GM19239 (cell line): ENCODE results near the gene ABHD16A.

Source experiments
- DNase-seq: peaks from one replicate; pipeline ENCODE4 v3.0.0; 2011; ENCODE audit warnings: low spot score; ENCODE audit not compliant: insufficient read length
- FAIRE-seq: peaks from 2 replicates; lab custom pipeline; 2011; peaks lifted over from hg19 to GRCh38; lab: Jason Lieb, UNC

ABHD16A gene

GRCh38 chr6:31691564-31692108, 11.5 kb downstream of the ABHD16A start:
- FAIRE-seq (no peak), DNase-seq (no peak)

GRCh38 chr6:31691078-31691463, 12.1 kb downstream of the ABHD16A start:
- FAIRE-seq = no peak
- DNase-seq = no peak

DNA sequence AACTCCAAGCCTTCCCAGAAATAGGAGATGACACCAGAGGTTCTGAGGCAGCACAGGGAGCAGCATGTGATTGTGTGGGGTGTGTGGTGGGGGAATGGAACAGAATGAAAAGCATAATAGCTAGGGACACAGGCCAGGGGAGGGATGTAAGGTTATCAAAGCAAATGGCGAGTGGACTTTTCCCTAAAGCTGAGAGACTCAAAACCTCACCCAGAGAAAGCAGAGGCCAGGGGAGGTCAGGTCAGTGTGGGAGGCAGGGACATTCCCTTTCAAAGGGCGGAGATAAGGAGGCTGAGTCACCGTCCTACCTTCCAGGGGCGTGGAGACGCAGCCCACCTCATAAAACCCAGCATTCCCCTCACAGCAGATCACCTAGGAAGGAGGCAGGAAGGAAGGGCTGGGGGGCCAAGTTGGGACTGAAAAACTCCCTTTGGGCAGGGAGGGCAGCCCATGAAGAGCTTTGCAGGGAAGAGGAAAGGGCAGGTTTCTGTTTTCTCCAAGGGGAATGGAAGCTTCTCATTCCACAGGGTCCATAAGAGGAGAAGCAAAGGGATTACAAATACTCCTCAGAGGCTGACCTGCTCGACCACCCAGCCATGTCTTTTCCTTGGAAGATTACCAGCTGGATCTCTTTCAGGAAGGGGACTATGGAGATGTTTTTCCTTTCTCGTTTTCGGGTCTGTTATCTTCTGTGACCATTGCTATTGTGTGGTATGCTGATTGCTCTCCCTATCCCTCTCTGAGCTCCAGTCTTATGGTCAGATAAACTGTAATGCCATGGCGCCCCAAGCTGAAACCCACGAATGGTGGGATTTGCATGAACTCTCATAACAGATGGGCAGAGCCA, 12.7 kb downstream of the ABHD16A start:
- DNase-seq (no peak), FAIRE-seq (no peak)

- DNase-seq (no peak), FAIRE-seq (no peak)
Observed at GRCh38 chr6:31689249-31690110, 13.6 kb downstream of the ABHD16A start.

GRCh38 chr6:31687860-31688693, 15.0 kb downstream of the ABHD16A start:
- DNase-seq (no peak), FAIRE-seq (no peak)

- DNase-seq = no peak
- FAIRE-seq = no peak
Observed at GRCh38 chr6:31687321-31687720, 15.8 kb downstream of the ABHD16A start.

- FAIRE-seq = no peak
- DNase-seq = no peak
Observed at GRCh38 chr6:31686483-31686882, 16.6 kb downstream of the ABHD16A start.

DNA sequence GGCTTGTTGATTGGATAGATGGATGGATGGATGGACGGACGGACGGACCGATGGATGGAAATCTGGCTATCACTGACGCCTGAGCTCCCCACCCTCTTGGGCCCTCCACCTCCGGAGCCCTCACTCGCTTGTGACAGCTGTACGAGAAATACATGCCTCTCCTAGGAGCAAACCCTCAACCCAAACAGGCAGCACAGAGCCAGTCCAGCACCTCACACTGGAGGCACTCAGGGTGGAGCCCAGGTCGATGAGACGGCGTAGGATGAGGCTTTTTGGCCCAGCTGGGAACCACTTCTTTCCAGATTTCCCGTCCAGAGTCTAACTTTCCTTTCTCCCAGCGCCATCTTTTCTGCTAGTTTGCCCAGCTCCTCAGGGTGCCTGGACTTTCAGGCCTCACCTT, 19.5 kb downstream of the ABHD16A start:
- no peak for DNase-seq
- no peak for FAIRE-seq

DNA sequence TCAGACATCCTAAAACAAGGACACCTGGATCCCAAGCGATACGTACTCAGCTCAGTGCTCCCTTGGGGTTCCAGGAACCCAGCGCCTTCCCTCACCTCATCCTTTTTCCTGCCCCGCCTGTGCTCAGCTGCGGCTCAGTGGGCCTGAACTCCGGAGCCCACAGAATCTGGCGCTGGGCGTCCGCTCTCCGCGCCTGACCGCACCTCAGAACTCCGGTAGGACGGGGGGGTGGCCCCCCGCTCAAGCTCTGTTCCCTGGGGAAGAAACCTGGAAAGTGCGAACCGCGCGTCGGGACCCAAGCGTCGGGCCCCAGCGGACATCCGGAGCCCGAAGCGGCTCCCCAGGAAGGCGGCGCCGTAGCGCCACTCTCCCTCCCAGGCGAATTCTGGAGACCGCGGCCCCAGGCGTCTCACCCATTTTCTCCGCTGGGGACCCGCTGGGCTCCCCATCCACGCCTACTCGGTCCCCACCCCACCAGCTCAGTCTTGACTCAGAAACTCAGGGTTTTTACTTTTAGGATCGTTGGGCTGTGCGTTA, 21.9 kb downstream of the ABHD16A start:
- FAIRE-seq (peak; percentile 67), DNase-seq (peak; percentile 65)

- peak; percentile 53 for DNase-seq
- peak; percentile 90 for FAIRE-seq
Observed at GRCh38 chr6:31680226-31681134, 22.6 kb downstream of the ABHD16A start, which contains the start of gene LY6G5C. TSS of gene LY6G5C (minus strand) at chr6:31681067. CDS start at chr6:31680373, 694 bp downstream.

GRCh38 chr6:31677955-31678354, 25.2 kb downstream of the ABHD16A start:
- FAIRE-seq (no peak), DNase-seq (no peak)

DNA sequence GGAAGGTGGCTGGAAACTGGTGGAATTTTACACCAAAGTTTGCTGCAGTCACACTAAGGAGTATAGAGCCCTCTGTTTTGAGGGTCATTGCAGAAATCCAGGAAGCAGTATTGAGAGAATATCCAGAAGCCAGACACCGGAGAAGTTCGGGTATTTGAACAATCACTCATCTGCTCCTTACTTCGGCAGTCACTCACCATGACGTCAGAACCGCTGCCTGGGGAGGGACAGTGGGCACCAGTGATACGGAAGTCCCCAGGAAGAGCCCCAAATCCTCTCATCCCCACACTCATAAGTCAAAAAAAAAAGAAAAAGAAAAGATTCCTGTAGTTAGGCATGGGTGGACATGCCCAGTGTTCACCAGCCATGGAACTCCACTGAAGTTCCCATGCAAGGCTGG, 26.2 kb downstream of the ABHD16A start:
- DNase-seq = no peak

DNA sequence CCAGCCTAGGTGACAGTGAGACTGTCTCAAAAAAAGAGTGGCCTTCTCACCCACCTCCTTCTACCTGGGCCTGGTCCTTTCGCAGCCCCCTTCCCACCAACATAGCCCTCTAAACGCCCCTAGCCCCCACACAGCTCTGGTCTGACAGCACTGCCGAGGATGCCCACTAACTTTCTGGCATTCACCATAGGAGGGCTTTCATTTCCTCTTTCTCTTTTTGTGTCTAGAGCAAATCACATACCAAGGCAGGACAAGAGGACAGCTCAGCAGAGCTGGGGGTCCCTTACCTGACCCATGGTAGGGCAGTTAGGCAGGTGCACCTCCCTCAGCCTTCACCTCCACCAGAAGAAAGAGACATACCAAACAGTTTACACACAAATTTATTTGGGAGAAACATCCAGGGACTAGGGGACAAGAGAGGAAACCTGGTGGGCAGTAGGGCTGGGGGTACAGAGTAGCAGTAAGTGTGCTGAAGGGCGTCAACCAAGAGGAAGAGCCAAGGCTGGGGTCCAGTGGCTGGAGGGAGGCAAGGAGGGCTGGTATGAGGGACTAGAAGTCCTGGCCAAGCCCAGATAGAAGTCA, 26.7 kb downstream of the ABHD16A start:
- FAIRE-seq (no peak), DNase-seq (no peak)

More for the DNA sequence above, 26.2 kb downstream of the ABHD16A start:
- FAIRE-seq = no peak

DNA sequence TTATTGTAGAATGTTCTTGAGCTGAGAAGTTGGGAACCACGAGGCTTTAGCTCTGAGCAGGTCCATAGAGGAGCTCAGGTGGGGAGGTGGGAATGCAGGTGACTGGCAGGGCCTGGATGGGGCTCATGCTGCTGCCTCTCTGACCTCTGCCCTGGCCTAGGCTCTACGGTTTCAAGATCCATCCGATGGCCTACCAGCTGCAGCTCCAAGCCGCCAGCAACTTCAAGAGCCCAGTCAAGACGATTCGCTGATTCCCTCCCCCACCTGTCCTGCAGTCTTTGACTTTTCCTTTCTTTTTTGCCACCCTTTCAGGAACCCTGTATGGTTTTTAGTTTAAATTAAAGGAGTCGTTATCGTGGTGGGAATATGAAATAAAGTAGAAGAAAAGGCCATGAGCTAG, 33.4 kb downstream of the ABHD16A start, which contains the start of gene LY6G5B:
Gene LY6G5B (plus strand): TSS at position 301 of the 400 bp plus-strand sequence. CDS start 975 bp downstream, outside the sequence.
- no peak for FAIRE-seq
- no peak for DNase-seq

GRCh38 chr6:31666337-31666965, 36.7 kb downstream of the ABHD16A start:
- FAIRE-seq = no peak
- no peak for DNase-seq

DNA sequence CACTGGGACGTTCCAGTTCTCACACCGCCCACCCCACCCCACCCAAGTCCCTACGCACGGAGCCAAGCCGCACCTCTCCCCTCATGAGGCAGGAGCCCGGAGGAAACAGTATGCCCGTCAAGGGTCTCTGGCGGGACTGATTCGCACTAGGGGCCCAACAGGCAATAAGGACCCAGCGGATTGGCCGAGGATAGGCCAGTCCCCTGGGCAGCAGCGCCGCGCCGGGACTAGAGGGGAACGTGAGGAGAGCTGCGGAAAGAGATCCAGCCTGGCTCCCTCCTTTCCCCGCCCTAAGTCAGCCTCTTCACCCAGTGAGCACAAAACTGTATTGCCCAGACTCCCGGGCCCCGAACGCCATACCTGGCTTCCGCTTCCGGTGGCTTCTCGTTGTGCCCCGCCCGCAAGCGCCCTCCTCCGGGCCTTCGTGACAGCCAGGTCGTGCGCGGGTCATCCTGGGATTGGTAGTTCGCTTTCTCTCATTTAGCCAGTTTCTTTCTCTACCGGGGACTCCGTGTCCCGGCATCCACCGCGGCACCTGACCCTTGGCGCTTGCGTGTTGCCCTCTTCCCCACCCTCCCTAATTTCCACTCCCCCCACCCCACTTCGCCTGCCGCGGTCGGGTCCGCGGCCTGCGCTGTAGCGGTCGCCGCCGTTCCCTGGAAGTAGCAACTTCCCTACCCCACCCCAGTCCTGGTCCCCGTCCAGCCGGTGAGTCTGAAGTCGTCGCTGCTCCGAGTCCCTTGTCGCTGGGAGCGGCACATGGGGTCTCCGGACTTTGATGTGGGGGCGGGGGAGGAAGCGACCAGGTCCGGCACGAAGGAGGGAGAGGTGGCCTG, 37.4 kb downstream of the ABHD16A start, which contains the start of gene CSNK2B:
Gene CSNK2B (plus strand): TSS at position 580 of the 836 bp plus-strand sequence. CDS start 752 bp downstream, outside the sequence.
- DNase-seq (peak; percentile 92), FAIRE-seq (peak; percentile 94)
